ENCODE data around the gene TESK2. TPM values are rescaled to one million over a fixed set of nuclear protein-coding genes. Genes with fewer than 3 reads are reported as not detected.

Gene TESK2
- total and polyA plus RNA-seq, 2 of the 13 experiments (the other 11 are each of a cell fraction or from before 2014, with no cell fraction given): 5.5 to 9.6 TPM

GRCh38 chr1:45501505-45501859 lies 10.5 kb upstream of the TESK2 start (continued):
- TF ChIP-seq AHDC1 (CRISPR knock-in tag; IDR thresholded peaks at IDR 0.05; ENCODE audit: borderline replicate concordance): no peak
- TF ChIP-seq FOXO4 (CRISPR knock-in tag; conservative IDR thresholded peaks at IDR 0.05): 0 out of 2 replicates have a peak, but pooled peaks have one; percentile 17
- no peak for TF ChIP-seq ZNF619 (CRISPR knock-in tag; IDR thresholded peaks at IDR 0.05)
- peak; percentile 64 for TF ChIP-seq RBFOX2 (IDR thresholded peaks at IDR 0.05; ENCODE audit: low read depth, low read length)
- peak; percentile 91 for TF ChIP-seq ZNF652 (CRISPR knock-in tag; IDR thresholded peaks at IDR 0.05; ENCODE audit: borderline replicate concordance, low read depth)
- no peak for TF ChIP-seq ZSCAN30 (CRISPR knock-in tag; IDR thresholded peaks at IDR 0.05)
- no peak for TF ChIP-seq ZNF205 (CRISPR knock-in tag; IDR thresholded peaks at IDR 0.05)
- TF ChIP-seq PCBP1 (IDR thresholded peaks at IDR 0.05; ENCODE audit: borderline replicate concordance, low read depth, low read length): no peak
- 0 out of 2 replicates have a peak, but pooled peaks have one; percentile 42 for TF ChIP-seq NCOA1 (CRISPR knock-in tag; IDR thresholded peaks at IDR 0.05)
